Heart left ventricle (tissue), 16 donors: ENCODE data around the gene MRC1. TPM values are rescaled to one million over a fixed set of nuclear protein-coding genes. Genes with fewer than 3 reads are reported as not detected.

Experiments
- ATAC-seq, 4 donors: fragments of 200-7000 bp; cut with Tn5 transposase; one replicate each; pipeline ENCODE4 v1.9.1; 2020 to 2022; ENCODE audit warnings: moderate library complexity in 4 of 4, mild to moderate bottlenecking in 3 of 4, moderate number of reproducible peaks in 1 of 4
- DNase-seq, 5 donors: peaks; one replicate each; pipeline ENCODE4 v3.0.0-alpha.2; 2020
- H3K27ac ChIP-seq, 12 donors: fragments of 200-600 bp; sonication (generic) in 4 of 12; one replicate each; pipeline versions ENCODE4 v1.5.0 to v1.8.0; 2016 to 2022; ENCODE audit warnings: mild to moderate bottlenecking in 2 of 12
- H3K27me3 ChIP-seq, 9 donors: fragments of 200-600 bp; sonication (generic) in 2 of 9; one replicate each; pipeline versions ENCODE4 v1.5.1 to v1.8.0; 2016 to 2022; ENCODE audit warnings: mild to moderate bottlenecking in 3 of 9
- H3K36me3 ChIP-seq, 9 donors: fragments of 200-600 bp; sonication (generic) in 2 of 9; one replicate each; pipeline versions ENCODE4 v1.5.0 to v1.8.0; 2018 to 2022; ENCODE audit warnings: mild to moderate bottlenecking in 2 of 9
- H3K4me1 ChIP-seq, 12 donors: fragments of 200-600 bp; sonication (generic) in 4 of 12; one replicate each; pipeline versions ENCODE4 v1.5.0 to v1.8.0; 2016 to 2022; ENCODE audit warnings: mild to moderate bottlenecking in 3 of 12
- H3K4me3 ChIP-seq, 12 donors: fragments of 200-600 bp; sonication (generic) in 4 of 12; one replicate each; pipeline versions ENCODE4 v1.5.0 to v1.8.0; 2017 to 2022; ENCODE audit warnings: mild to moderate bottlenecking in 9 of 12, moderate library complexity in 4 of 12
- H3K9me3 ChIP-seq, 12 donors: fragments of 200-600 bp; sonication (generic) in 4 of 12; one replicate each; pipeline versions ENCODE4 v1.5.0 to v1.8.0; 2016 to 2022; ENCODE audit warnings: mild to moderate bottlenecking in 1 of 12
- POLR2A ChIP-seq, 2 donors: fragments of 450-650 bp; IDR thresholded peaks; one replicate each; pipeline ENCODE4 v1.6.1; 2017; ENCODE audit warnings: antibody characterized with exemption in 2 of 2, mild to moderate bottlenecking in 2 of 2, moderate library complexity in 2 of 2
- WGBS, 4 donors: extraction: QIAGEN DNeasy Blood & Tissue Kit in 2 of 4; methylation state at CpG; one replicate each; pipeline versions ENCODE4 v1.1.5 to v1.1.7; 2013 to 2018; 5-methylcytosine and 5-hydroxymethylcytosine counted together
- intact Hi-C, 10 donors: fragments of 100-400 bp; cut with DNase I; formaldehyde crosslinking; loops; one replicate each; pipeline versions ENCODE4 v1.11.1 to v1.14.2; 2022
- polyA plus RNA-seq, 2 donors: library from polyadenylated mRNA; stranded (reverse); fragments of 200-250 nt; gene quantifications; one replicate each; pipeline ENCODE4 v1.2.3, GENCODE V29; 2013
- total RNA-seq, 9 donors: library from RNA; depleted of rRNA in 2 of 9; stranded (reverse); fragments of >200 nt in 2 of 9; fragmentation: NEBNext Ultra II Directional in 3 of 9; extraction: Animal tissue kit (Norgen Biotek cat#: 25700) in 3 of 9; gene quantifications; one replicate each; pipeline versions ENCODE4 v1.1.0 to v1.2.4, GENCODE V29; 2016 to 2023
- TF ChIP-seq, protein P1 (sequence below), 12 donors: fragments of 200-600 bp; sonication (generic) in 4 of 12; IDR thresholded peaks; one replicate each; pipeline versions ENCODE4 v1.5.0 to v1.8.0; 2018 to 2022; ENCODE audit warnings: antibody characterized with exemption in 12 of 12, mild to moderate bottlenecking in 5 of 12
- donor health status: ischemic (EF 13 %, LVEDD 7.1; RV severe dilation, severe dysfunction).
- donor health status: healthy with polysubstance abuse.
- donor health status: DM: no; HTN: yes; CAD: no.
- donor health status: DM: no; HTN: no; CAD: no.
- donor health status: ischemic (EF 25% LVEDD 6.9; RV normal size, moderate dysfunction).
- donor health status: ischemic (EF 25% LVEDD 5.7; RV mildly dilated, moderate dysfunction).
- donor health status: healthy.
- donor health status: DM: yes; HTN: yes; CAD: no.
- donor health status: ischemic (EF 35%, LVEDD 5.7; RV mildly dilated, moderate dysfunction).
- donor health status: nonischemic (EF 11% LVEDD 7.7; RV severe dilation, severe dysfunction).
- donor health status: DM: yes; HTN: yes; CAD: no.
- donor health status: PGD.
- donor health status: ischemic (EF 29% LVEDD 5.4; RV normal size, mild dysfunction).
- donor health status: nonischemic (EF 23%, LVEDD 6.1; RV moderate dilation, normal function).

Gene MRC1
- total and polyA plus RNA-seq, 11 donors: 3.1 to 144 (median 9.7) TPM

DNA sequence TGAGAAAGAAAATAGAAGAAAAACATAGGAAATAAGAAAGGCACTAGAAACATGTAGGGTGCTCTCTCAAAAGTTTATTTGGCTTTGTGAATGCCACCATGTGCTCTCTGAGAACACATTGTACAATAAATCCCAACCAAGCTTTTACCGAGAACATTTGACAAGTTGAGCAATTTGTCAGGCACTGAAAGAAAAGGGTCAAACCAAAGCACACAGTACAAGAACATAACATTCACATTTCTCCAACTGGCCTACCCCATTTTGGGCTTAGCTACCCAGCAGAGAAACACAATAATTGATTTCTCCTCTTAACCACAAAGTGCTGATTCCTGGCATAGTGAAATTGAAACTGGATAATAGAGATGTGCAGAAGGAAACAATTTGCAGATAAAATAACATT, 73.4 kb downstream of the MRC1 start:
- Histone ChIP-seq H3K27ac (no peak overlapping the region), H3K4me3 (no peak overlapping the region), H3K27me3 (no peaks in the 10 kb centered on the region), H3K36me3 (peaks cover 0 to 65% (median 0%) of the 10 kb centered on the region in 9 donors), H3K4me1 (no peaks in the 10 kb centered on the region), H3K9me3 (no peaks in the 10 kb centered on the region)
- WGBS, 4 donors: 54 to 79% (median 64%) methylated on average over 1 of the region's 1 CpG
- ATAC-seq (peak in 1 of 4 donors; percentile 34), DNase-seq (no peak)
- TF ChIP-seq, protein P1, sequence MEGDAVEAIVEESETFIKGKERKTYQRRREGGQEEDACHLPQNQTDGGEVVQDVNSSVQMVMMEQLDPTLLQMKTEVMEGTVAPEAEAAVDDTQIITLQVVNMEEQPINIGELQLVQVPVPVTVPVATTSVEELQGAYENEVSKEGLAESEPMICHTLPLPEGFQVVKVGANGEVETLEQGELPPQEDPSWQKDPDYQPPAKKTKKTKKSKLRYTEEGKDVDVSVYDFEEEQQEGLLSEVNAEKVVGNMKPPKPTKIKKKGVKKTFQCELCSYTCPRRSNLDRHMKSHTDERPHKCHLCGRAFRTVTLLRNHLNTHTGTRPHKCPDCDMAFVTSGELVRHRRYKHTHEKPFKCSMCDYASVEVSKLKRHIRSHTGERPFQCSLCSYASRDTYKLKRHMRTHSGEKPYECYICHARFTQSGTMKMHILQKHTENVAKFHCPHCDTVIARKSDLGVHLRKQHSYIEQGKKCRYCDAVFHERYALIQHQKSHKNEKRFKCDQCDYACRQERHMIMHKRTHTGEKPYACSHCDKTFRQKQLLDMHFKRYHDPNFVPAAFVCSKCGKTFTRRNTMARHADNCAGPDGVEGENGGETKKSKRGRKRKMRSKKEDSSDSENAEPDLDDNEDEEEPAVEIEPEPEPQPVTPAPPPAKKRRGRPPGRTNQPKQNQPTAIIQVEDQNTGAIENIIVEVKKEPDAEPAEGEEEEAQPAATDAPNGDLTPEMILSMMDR (IDR thresholded peaks at IDR 0.05): no peak
- TF ChIP-seq POLR2A (IDR thresholded peaks at IDR 0.05): no peak
- intact Hi-C loops: no loop called here

DNA sequence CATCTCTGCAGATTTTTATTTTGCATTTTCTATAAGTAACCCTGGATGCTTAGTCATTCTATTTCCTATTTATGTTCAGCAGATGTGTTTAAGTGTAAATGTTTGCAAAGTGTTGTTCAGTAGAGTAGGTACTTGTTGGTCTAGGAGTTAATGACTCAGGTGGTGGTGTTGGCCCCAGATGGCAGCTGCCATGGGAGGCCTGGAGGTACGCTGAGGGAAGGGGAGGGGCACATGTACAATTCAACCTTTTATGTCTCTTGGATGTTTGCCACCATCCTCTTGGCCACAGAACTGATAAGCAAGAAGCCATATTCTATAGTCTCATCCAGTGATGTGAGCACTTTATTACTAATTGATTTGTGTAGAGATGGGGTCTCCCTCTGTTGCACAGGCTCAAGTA, 74.5 kb downstream of the MRC1 start:
- H3K27ac ChIP-seq: no peak overlapping the region
- WGBS, 4 donors: 57 to 73% (median 68%) methylated on average over 1 of the region's 1 CpG
- intact Hi-C loops: no loop called here
- no peaks in the 10 kb centered on the region for H3K27me3 ChIP-seq
- H3K4me1 ChIP-seq: no peaks in the 10 kb centered on the region
- no peak for ATAC-seq
- DNase-seq: no peak
- TF ChIP-seq POLR2A (IDR thresholded peaks at IDR 0.05): no peak
- TF ChIP-seq, protein P1 (IDR thresholded peaks at IDR 0.05): no peak
- peaks cover 0 to 54% (median 0%) of the 10 kb centered on the region in 9 donors for H3K36me3 ChIP-seq
- no peaks in the 10 kb centered on the region for H3K9me3 ChIP-seq
- no peak overlapping the region for H3K4me3 ChIP-seq

DNA sequence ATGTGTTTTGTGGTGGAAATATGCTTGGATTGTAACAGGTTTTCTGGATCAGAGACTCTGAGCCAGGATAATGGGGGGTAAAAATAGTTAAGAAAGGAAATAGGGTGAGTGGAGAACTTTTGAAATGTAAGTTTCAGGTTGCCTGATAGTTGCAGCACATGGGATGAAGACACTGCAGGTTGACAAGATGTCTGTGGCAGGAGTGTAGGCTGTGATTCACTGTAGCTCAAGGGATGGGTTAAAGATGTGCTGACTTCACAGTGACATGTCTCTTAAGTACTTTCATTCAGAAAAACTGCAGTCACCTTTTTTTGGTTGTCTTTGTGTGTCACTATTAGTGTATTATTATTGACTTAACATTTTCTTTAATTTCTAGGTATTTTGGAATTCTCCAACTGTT, 79.0 kb downstream of the MRC1 start:
- no peaks in the 10 kb centered on the region for H3K27me3 ChIP-seq
- ATAC-seq (no peak), DNase-seq (no peak)
- no peaks in the 10 kb centered on the region for H3K9me3 ChIP-seq
- intact Hi-C loops: no loop called here
- peaks cover 0 to 31% (median 0%) of the 10 kb centered on the region in 9 donors for H3K36me3 ChIP-seq
- no peak overlapping the region for H3K4me3 ChIP-seq
- H3K27ac ChIP-seq: no peak overlapping the region
- H3K4me1 ChIP-seq: no peaks in the 10 kb centered on the region
- no peak for TF ChIP-seq POLR2A (IDR thresholded peaks at IDR 0.05)
- TF ChIP-seq, protein P1 (IDR thresholded peaks at IDR 0.05): no peak

DNA sequence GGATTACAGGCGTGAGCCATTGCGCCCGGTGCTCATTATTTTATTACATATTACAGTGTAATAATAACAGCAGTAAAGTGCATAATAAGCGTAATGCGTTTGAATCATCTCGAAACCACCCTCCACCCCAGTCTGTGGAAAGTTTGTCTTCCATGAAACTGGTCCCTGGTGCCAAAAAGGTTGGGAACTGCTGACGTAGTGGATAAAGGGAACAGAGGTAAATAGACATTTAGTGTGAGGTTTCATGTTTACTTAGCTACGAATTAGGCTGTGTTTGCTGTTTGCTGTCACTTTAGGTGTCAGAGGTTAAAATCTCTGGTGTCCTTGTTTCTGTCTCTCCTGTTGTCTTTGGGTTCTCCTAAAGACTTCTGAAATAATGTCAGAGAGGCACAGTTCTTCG, 82.3 kb downstream of the MRC1 start:
- Histone ChIP-seq H3K27me3 (no peaks in the 10 kb centered on the region), H3K4me3 (no peak overlapping the region), H3K36me3 (peaks cover 0 to 20% (median 0%) of the 10 kb centered on the region in 9 donors), H3K27ac (no peak overlapping the region), H3K4me1 (no peaks in the 10 kb centered on the region), H3K9me3 (no peaks in the 10 kb centered on the region)
- TF ChIP-seq, protein P1 (IDR thresholded peaks at IDR 0.05): no peak
- no peak for TF ChIP-seq POLR2A (IDR thresholded peaks at IDR 0.05)
- DNase-seq: no peak
- intact Hi-C loops: no loop called here
- ATAC-seq: no peak
- 84 to 90% (median 87%) methylated on average over 9 of the region's 9 CpGs for WGBS, 4 donors
